ENCODE measurements around the gene GGA2.

Gene GGA2

DNA sequence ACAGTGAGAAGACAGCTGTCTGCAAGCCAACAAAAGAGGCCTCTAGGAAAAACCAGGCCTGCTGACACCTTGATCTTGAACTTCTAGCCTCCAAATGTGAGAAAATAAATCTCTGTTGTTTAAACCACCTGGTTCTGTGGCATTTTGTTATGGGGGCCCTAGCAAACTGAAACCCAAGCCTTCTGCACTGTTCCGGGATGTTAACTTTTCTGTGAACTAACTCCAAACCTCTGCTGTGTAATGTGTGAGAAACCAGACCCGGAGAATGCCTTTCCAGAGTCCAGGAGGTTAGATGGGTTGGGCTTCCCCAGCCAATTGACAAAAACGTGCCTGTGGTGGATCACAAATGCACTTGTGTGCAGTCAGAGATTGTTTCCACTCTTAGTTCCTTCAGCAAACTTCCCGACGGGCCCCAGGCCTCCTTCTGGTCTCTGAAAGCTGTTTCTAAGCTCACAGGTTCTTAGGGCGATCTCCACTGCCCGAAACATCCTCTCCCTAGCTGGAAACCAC lies 13.6 kb upstream of the GGA2 start:
- no peak overlapping the region for H3K27ac ChIP-seq
- no peak overlapping the region for H3K4me3 ChIP-seq
- no peak for DNase-seq (ENCODE audit: low spot score)
- TF ChIP-seq, protein P1, sequence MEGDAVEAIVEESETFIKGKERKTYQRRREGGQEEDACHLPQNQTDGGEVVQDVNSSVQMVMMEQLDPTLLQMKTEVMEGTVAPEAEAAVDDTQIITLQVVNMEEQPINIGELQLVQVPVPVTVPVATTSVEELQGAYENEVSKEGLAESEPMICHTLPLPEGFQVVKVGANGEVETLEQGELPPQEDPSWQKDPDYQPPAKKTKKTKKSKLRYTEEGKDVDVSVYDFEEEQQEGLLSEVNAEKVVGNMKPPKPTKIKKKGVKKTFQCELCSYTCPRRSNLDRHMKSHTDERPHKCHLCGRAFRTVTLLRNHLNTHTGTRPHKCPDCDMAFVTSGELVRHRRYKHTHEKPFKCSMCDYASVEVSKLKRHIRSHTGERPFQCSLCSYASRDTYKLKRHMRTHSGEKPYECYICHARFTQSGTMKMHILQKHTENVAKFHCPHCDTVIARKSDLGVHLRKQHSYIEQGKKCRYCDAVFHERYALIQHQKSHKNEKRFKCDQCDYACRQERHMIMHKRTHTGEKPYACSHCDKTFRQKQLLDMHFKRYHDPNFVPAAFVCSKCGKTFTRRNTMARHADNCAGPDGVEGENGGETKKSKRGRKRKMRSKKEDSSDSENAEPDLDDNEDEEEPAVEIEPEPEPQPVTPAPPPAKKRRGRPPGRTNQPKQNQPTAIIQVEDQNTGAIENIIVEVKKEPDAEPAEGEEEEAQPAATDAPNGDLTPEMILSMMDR (IDR thresholded peaks at IDR 0.05), result no peak

DNA sequence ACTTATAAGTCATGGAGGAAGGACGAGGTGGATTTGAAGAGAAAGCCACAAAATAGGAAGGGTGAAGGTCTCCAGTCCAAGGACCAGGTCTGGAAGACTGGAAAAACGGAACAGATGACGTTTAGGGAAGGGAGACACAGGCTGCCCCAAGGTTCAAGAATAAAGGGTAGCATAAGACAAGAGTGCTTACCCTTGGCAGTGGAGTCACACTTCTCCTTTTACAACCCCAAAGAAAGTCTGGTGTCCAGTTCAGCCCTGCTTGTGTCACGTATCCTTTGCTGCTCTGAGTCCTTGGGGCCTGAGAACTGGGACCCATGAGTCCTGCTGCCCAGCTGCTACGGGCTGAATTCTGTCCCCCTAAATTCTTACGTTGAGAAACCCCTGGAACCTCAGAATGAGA lies 13.0 kb upstream of the GGA2 start:
- TF ChIP-seq, protein P1 (IDR thresholded peaks at IDR 0.05), result no peak
- no peak for DNase-seq (ENCODE audit: low spot score)
- no peak overlapping the region for H3K4me3 ChIP-seq
- no peak overlapping the region for H3K27ac ChIP-seq

DNA sequence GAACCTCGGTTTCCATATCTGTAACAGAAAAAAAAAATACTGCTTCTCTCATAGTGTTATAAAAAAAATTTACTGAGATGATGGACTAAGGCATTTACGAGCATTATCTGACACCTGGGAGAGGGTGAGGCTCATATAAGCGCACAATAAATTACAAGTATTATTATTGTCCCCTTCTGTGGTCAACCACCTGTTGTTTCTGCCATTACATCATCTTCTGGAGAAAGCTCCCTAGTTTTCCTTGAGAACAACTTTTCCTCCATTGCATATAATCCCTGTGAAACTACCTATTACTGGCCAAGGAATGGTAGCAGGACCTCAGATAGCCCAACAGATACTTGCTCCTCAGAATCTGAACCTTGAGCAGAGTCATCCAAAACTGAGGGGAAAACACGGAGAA lies 11.7 kb upstream of the GGA2 start:
- no peak for DNase-seq (ENCODE audit: low spot score)
- TF ChIP-seq, protein P1 (IDR thresholded peaks at IDR 0.05), result no peak

DNA sequence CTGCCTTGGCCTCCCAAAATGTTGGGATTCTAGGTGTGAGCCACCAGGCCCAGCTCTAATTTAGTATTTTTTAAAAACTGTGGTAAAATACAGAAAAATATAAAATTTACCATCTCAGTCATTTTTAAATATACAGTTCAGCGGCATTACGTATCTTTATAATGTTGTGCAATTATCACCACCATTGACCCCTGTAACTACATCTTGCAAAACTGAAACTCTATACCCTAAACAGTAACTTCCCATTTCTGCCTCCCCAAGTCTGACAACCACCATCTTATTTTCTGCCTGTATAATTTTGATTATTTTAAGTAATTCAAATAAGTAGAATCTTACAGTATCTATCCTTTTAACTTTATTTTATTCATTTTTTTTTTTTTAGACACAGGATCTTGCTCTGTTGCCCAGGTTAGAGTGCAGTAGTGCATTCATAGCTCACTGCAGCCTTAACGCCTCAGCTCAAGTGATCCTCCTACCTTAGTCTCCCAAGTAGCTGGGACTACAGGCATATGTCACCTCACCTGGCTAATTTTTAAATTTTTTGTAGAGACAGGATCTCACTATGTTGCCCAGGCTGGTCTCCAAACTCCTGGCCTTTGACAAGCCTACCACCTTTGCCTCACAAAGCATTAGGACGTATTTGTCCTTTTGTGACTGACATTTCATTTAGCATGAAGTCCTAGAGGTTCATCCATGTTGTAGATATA lies 10.9 kb upstream of the GGA2 start:
- Histone ChIP-seq H3K4me3 (no peak overlapping the region), H3K27ac (no peak overlapping the region)
- DNase-seq (ENCODE audit: low spot score), result no peak
- TF ChIP-seq, protein P1 (IDR thresholded peaks at IDR 0.05), result no peak

More for the DNA sequence above, 11.7 kb upstream of the GGA2 start:
- Histone ChIP-seq H3K4me3 (no peak overlapping the region), H3K27ac (no peak overlapping the region)

DNA sequence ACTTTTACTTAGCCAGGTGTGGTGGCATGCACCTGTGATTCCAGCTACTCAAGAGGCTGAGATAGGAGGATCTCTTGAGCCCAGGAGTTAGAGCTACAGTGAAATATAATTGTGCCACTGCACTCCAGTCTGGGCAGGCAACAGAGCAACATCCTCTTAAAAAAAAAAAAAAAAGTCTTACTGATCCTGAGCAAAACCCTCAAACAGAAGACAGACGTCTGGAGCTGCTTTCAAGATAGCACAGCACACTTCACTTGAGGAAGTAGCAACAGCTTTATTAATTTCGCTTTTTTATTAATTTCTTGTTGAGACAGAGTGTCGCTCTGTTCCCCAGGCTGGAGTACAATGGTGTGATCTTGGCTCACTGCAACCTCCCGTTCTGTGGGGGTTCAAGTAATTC lies 10.2 kb upstream of the GGA2 start:
- TF ChIP-seq, protein P1 (IDR thresholded peaks at IDR 0.05), result no peak
- H3K27ac ChIP-seq, result no peak overlapping the region
- H3K4me3 ChIP-seq, result no peak overlapping the region
- DNase-seq (ENCODE audit: low spot score), result no peak

DNA sequence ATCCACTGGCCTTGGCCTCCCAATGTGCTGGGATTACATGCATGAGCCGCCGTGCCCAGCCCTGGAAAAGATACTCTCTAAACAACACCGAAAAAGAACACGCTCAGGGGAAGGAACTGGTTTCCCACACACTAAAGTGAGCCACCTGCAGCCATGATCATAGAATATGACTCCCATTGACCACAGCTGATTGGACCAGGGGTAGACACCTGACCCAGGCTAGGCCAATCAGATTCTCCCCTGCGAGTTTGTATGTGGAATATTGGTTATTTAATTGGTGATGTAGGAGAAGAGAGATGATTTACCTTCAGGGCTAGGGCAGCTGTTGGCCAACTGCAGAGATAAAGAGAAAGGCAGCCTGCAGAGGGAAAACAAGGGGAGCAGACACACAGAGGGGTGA lies 9.0 kb upstream of the GGA2 start:
- no peak overlapping the region for H3K4me3 ChIP-seq
- TF ChIP-seq, protein P1 (IDR thresholded peaks at IDR 0.05), result no peak
- no peak for DNase-seq (ENCODE audit: low spot score)
- no peak overlapping the region for H3K27ac ChIP-seq

DNA sequence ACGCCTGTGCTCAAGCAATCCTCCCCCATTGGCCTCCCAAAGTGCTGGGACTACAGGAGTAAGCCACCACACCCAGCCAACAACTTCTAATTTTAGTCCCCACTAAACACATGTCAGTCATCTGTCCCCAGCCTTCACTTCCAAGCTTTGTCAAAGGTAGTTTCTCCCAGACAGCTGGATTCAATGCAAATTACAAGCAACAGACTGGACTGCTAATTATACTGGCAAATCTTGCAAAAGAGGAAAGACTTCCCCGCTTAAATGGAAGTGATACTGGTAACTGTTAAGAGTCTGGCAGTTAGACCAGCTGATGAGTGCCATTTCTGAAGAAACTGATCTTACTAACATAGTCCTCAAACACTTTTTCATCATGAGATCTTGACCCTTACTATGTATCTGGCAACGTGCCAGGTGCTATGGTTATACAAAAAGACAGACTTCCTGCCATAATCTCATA lies 8.2 kb upstream of the GGA2 start:
- TF ChIP-seq, protein P1 (IDR thresholded peaks at IDR 0.05), result no peak
- Histone ChIP-seq H3K27ac (no peak overlapping the region), H3K4me3 (no peak overlapping the region)
- no peak for DNase-seq (ENCODE audit: low spot score)
